22Rv1 (cell line): Measurements from ENCODE around the gene RPS8.

Source experiments
- H3K27ac ChIP-seq: fragments of 450-650 bp; 2 replicates; pipeline ENCODE4 v1.5.1; 2017
- ZFX ChIP-seq: fragments of 450-650 bp; IDR thresholded peaks from 2 replicates; pipeline ENCODE4 v1.6.1; 2017; ENCODE audit warnings: antibody characterized with exemption, borderline replicate concordance
- TF ChIP-seq, protein P1 (sequence below): fragments of 450-650 bp; IDR thresholded peaks from 2 replicates; pipeline ENCODE4 v1.5.1; 2017; ENCODE audit warnings: mild to moderate bottlenecking

RPS8 gene

GRCh38 chr1:44775930-44776729, 790 bp downstream of the RPS8 start:
- no peak for TF ChIP-seq ZFX
- H3K27ac ChIP-seq = peak overlapping the region; percentile 92

DNA sequence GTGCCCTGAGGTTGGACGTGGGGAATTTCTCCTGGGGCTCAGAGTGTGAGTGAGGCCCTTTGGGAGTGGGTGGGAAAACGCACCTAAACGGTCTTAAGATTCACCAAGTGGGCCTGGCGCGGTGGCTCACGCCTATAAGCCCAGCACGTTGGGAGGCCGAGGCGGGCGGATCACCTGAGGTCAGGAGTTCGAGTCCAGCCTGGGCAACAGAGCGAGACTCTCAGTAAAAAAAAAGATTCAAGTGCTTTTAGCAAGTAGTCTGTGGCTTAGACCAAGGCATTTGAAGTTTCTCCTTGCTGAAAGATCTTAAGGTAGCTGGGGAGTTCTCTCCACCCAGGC, 1.4 kb downstream of the RPS8 start:
- peak overlapping the region; percentile 92 for H3K27ac ChIP-seq
- TF ChIP-seq ZFX = no peak
- TF ChIP-seq, protein P1, sequence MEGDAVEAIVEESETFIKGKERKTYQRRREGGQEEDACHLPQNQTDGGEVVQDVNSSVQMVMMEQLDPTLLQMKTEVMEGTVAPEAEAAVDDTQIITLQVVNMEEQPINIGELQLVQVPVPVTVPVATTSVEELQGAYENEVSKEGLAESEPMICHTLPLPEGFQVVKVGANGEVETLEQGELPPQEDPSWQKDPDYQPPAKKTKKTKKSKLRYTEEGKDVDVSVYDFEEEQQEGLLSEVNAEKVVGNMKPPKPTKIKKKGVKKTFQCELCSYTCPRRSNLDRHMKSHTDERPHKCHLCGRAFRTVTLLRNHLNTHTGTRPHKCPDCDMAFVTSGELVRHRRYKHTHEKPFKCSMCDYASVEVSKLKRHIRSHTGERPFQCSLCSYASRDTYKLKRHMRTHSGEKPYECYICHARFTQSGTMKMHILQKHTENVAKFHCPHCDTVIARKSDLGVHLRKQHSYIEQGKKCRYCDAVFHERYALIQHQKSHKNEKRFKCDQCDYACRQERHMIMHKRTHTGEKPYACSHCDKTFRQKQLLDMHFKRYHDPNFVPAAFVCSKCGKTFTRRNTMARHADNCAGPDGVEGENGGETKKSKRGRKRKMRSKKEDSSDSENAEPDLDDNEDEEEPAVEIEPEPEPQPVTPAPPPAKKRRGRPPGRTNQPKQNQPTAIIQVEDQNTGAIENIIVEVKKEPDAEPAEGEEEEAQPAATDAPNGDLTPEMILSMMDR = no peak

GRCh38 chr1:44777547-44777946, 2.2 kb downstream of the RPS8 start:
- peak overlapping the region; percentile 92 for H3K27ac ChIP-seq
- TF ChIP-seq ZFX = no peak
- TF ChIP-seq, protein P1 = no peak

- TF ChIP-seq, protein P1 = no peak
- no peak for TF ChIP-seq ZFX
- H3K27ac ChIP-seq = peak overlapping the region; percentile 92
Observed at GRCh38 chr1:44777969-44778635, 2.8 kb downstream of the RPS8 start.

- TF ChIP-seq, protein P1 = no peak
- TF ChIP-seq ZFX = no peak
- peak overlapping the region; percentile 92 for H3K27ac ChIP-seq
Observed at GRCh38 chr1:44778705-44779576, 3.6 kb downstream of the RPS8 start.

DNA sequence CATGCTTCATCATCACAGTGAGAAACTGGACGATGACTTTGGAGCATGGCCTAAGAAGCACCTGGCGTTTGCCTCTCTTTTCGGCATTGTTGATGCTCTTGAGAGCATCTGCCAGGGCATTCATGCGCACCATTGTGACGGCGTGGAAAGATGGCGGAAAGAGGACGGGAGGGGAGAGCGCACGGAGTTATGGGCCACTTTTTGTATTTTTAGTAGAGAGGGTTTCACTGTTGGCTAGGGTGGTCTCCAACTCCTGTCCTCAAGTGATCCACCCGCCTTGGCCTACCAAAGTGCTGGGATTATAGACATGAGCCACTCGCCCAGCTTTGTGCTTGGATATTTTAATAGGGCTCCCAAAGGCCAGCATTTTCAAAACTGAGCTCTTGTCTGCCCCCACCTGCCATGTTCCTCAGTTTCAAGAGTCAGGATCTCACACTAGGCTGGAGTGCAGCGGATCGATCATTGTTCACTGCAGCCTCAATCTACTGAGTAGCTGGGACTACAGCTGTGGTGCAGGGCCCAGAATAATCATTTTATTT, 5.3 kb downstream of the RPS8 start:
- no peak for TF ChIP-seq ZFX
- TF ChIP-seq, protein P1 = no peak

GRCh38 chr1:44783697-44784093, 8.4 kb downstream of the RPS8 start:
- H3K27ac ChIP-seq = no peak overlapping the region
- TF ChIP-seq ZFX = no peak
- TF ChIP-seq, protein P1 = no peak

More for the DNA sequence above, 5.3 kb downstream of the RPS8 start:
- H3K27ac ChIP-seq = peak overlapping the region; percentile 8; the same call in 1 of the 2 replicates
